Tibial nerve (tissue), 4 donors: Measurements from ENCODE around the gene UNKL.

Experiments
- EP300 ChIP-seq, 2 donors: sonication (generic); formaldehyde crosslinking; IDR thresholded peaks; one replicate each; pipeline ENCODE4 v1.6.1; 2017; ENCODE audit warnings: antibody characterized with exemption in 2 of 2, mild to moderate bottlenecking in 1 of 2
- TF ChIP-seq, protein P1 (sequence below), 5 experiments: fragments of 200-600 bp in 3 of 5; fragments of 450-650 bp in 2 of 5; sonication (generic) in 3 of 5; IDR thresholded peaks; one replicate each; pipeline ENCODE4 v1.5.1; 2016 to 2019; ENCODE audit warnings: antibody characterized with exemption in 5 of 5, mild to moderate bottlenecking in 3 of 5, moderate library complexity in 2 of 5

DNA sequence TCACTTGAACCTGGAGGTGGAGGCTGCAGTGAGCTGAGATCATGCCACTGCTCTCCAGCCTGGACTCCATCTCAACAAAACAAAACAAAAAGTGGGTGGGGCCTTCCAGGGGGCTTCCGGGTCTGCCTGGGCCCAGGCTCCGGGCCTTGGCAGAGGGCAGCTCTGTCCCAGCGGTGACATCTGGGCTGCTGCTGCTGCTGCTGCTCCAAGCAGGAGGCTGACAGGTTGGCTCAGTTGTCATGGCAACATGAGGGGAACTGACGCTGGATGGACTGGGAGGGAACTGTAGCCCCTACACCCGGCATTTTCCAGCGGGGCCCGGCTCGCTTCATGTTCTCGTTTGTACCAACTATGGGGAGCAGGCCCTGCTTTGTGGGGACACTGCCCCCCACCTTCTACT is 77.0 kb downstream of the UNKL start:
- TF ChIP-seq EP300 (IDR thresholded peaks at IDR 0.05), result no peak
- TF ChIP-seq, protein P1, sequence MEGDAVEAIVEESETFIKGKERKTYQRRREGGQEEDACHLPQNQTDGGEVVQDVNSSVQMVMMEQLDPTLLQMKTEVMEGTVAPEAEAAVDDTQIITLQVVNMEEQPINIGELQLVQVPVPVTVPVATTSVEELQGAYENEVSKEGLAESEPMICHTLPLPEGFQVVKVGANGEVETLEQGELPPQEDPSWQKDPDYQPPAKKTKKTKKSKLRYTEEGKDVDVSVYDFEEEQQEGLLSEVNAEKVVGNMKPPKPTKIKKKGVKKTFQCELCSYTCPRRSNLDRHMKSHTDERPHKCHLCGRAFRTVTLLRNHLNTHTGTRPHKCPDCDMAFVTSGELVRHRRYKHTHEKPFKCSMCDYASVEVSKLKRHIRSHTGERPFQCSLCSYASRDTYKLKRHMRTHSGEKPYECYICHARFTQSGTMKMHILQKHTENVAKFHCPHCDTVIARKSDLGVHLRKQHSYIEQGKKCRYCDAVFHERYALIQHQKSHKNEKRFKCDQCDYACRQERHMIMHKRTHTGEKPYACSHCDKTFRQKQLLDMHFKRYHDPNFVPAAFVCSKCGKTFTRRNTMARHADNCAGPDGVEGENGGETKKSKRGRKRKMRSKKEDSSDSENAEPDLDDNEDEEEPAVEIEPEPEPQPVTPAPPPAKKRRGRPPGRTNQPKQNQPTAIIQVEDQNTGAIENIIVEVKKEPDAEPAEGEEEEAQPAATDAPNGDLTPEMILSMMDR (IDR thresholded peaks at IDR 0.05), result no peak
